MG63 (cell line): Measurements from ENCODE around the gene PECR. TPM values are rescaled to one million over a fixed set of nuclear protein-coding genes. Genes with fewer than 3 reads are reported as not detected.
"Not testable (repeated sequence)": the region's sequence is repeated elsewhere in the genome, so short reads cannot be mapped to it uniquely, and the experiment has no call there.

Experiments
- DNase-seq: peaks from one replicate; pipeline ENCODE4 v3.0.0-alpha.2; 2020
- H3K27me3 ChIP-seq: fragments of 250-450 bp; sonication (Bioruptor Pico); 2 replicates; pipeline ENCODE4 v1.5.1; 2020; ENCODE audit warnings: mild to moderate bottlenecking, moderate library complexity
- H3K36me3 ChIP-seq: fragments of 250-450 bp; sonication (Bioruptor Pico); 2 replicates; pipeline ENCODE4 v1.5.1; 2020; ENCODE audit warnings: mild to moderate bottlenecking, moderate library complexity
- H3K4me3 ChIP-seq: fragments of 250-450 bp; sonication (Bioruptor Pico); 2 replicates; pipeline ENCODE4 v1.5.1; 2020; ENCODE audit warnings: mild to moderate bottlenecking, moderate library complexity
- H3K9me3 ChIP-seq: fragments of 250-450 bp; sonication (Bioruptor Pico); 2 replicates; pipeline ENCODE4 v1.5.1; 2020; ENCODE audit warnings: mild to moderate bottlenecking, moderate library complexity
- total RNA-seq: library from RNA; depleted of rRNA; stranded (reverse); fragments of >200 nt; shearing (Covaris generic); gene quantifications from 2 replicates; pipeline ENCODE4 v1.2.3, GENCODE V29; 2014; ENCODE audit warnings: low replicate concordance; rRNA removed

The PECR gene
- total RNA-seq, 1 experiment from 2014 or later: 15.9 TPM

DNA sequence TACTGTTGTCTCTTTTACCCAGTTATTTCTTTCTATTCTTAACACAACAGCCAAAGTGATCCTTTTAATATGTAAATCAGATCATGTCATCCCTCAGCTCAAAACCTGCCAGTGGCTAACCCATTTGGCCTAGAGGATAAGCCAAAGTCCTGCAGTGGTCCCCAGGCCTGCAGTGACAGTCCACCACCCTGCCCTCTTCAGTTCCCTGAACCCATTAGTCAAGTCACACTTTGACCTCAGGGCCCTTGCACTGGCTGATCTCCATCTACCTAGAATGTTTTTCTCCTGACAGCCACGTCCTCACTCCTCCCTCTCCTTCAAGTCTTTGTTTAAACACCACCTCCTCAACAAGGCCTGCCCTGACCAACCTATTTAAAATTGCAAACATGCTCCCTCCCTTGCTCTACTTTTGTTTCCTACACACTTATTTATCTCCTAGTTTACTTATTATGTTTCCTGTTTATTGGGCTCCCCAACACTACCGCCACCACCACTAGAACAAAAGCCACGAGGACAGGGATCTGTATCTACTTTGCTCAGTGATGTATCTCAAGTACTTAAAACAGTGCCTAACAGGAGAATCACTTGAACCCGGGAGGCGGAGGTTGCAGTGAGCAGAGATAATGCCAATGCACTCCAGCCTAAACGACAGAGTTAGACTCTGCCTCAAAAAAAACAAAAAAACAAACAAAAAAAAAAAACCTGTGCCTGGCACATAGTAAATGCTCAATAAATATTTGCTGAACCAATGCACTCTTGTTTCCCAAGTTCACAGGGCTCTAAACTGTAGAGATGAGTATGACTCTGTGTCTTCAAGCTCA is 77.5 kb downstream of the PECR start:
- Histone ChIP-seq H3K9me3 (no peaks in the 10 kb centered on the region), H3K4me3 (no peak overlapping the region), H3K36me3 (no peaks in the 10 kb centered on the region), H3K27me3 (no peaks in the 10 kb centered on the region)
- DNase-seq: no peak

DNA sequence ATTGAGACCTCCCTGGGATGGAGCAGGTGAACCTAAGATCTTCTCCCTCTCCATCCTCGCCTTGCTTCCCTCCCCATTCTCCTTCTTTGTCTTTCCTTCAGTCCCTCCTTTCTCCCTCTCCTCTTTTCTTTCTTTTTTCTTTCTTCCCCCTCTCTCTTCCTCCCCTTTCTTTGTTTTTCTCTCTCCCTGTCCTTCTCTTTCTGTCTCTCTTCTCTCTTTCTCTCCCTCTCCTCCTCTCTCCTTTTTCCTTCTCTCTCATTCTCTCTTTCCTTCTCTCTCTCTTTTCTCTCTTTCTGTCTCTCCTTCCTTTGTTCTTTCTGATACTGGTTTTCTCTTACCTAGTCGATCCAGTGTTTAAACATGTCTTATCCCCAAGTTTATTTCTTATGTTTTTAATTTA is 78.9 kb downstream of the PECR start:
- Histone ChIP-seq H3K36me3 (no peaks in the 10 kb centered on the region), H3K9me3 (no peaks in the 10 kb centered on the region), H3K27me3 (no peaks in the 10 kb centered on the region), H3K4me3 (no peak overlapping the region)
- no peak for DNase-seq

DNA sequence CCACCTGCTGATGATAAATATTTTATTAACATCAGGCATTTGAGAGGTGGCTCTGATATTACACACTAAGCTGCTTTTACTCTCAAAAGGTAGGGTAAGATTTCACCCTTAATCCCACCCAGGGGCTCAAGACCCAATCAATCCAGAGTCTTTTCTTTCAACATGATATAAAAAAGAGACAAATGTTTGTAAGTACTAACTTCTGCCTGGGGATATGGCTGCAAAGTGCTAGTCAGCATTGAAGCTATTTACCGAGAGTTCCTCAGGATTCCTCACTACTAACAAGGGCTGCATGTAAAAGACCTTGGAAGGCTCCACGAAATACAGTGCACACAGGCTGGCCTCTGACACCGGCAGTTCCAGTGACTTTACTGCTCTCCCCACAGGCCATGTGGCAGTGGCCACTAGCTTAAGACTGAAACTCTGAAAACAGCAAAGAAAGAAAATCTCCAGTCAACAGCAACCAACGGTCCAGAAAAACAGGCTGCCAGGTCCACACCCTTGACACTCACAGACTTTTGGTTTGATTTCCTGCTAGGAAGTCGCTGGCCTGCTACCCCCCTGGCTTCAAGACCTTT is 79.4 kb downstream of the PECR start:
- Histone ChIP-seq H3K36me3 (no peaks in the 10 kb centered on the region), H3K9me3 (no peaks in the 10 kb centered on the region), H3K4me3 (no peak overlapping the region), H3K27me3 (no peaks in the 10 kb centered on the region)
- DNase-seq: no peak

DNA sequence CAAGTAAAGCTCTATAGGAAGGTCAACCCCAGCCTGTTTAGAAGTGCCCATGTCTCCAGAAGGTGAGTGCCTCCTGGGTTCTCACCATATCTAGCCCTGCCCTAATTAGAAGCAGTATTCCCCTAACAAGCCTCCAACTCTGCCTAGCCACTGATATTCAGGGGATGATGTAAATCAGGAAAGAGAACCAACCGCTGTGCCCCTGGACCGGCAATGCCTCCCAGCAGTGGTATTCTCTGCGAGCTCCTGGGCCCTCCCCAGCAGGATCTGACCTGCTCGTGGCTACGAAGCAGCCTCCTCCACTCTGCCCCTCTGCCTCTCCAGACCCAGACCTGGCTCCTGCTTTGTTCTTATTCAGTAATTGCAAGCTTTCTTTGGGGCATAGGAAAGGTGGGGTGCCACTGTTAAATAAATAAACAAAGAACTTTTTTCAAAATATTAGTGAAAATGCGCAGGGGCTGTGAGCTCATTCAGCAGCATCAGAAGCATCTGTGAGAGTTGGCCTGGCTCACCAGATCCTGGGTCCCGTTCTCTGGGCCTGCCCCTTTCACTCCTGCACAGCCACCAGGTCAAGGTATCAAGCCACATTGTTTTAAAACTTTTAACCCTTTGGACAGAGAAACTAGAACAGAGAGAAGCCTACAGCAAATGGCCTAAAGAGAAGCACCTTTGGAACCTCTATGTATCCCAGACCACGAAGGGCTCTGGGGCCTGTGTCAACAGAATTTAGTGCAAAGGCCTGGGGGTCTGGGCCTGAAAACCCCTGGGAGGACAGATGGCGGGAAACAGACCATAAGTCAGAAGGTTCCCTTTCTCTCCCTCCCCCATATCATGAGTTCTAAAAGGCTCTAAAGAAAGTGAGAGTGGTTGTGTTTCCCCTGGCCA is 80.2 kb downstream of the PECR start:
- no peak for DNase-seq
- no peaks in the 10 kb centered on the region for H3K36me3 ChIP-seq
- H3K9me3 ChIP-seq: no peaks in the 10 kb centered on the region
- H3K4me3 ChIP-seq: no peak overlapping the region
- no peaks in the 10 kb centered on the region for H3K27me3 ChIP-seq

DNA sequence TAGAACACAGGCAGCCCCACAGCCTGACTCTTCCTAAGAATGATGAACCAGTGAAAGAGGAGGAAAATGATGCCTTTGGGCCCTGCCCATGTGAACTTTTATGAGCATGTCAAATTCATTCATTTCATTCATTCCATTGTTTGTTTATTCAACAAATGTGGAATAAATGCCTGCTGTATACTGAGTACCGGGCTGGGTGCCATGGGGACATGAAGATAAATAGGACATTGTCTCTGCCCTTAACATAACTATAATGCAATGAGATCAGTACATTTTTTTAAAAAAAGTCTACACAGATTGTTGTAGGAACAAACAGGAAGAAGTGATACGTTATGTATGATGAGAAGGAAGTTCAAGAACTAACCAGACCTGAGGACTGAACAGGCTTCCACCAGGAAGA is 83.0 kb downstream of the PECR start:
- no peaks in the 10 kb centered on the region for H3K27me3 ChIP-seq
- H3K9me3 ChIP-seq: no peaks in the 10 kb centered on the region
- DNase-seq: no peak
- no peak overlapping the region for H3K4me3 ChIP-seq
- no peaks in the 10 kb centered on the region for H3K36me3 ChIP-seq

DNA sequence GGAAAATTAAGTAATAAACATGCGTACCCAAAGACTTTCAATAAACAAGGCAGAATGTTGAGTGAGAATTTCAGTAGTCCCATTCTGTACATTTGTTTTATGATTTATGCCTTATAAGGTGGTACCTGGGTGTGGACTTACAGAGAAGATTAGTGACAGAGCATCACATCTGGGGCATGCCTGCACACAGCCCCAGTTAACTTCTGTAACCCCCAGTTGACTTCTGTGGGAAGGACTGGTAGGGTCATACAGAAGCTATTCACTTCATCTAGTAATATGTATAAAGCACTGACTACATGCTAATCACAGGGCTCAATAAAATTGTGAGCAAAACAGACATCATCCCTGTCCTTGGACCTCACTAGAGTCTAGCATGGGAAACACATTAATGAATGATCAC is 84.4 kb downstream of the PECR start:
- no peaks in the 10 kb centered on the region for H3K27me3 ChIP-seq
- no peak for DNase-seq
- no peaks in the 10 kb centered on the region for H3K9me3 ChIP-seq
- H3K4me3 ChIP-seq: no peak overlapping the region
- H3K36me3 ChIP-seq: no peaks in the 10 kb centered on the region

DNA sequence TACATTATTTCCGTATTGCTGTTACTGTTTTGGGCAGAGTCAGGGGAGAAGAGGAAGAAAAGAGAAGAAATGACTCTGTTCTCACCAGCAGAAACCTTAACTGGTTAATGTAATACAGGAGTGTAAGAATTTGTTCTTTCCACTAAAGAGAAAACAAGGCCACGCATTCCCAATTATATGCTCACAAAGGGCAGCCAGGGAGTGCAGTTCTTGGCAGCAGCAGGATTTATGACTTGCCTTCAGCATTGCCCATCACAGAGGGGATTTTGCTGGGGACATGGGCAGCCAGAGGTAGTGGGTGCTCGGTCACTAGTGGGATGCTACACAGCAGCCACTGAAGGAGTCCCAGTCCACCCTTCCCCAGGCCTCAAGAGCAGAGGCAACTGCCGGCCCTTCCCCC is 86.7 kb downstream of the PECR start:
- no peak for DNase-seq
- Histone ChIP-seq H3K4me3 (no peak overlapping the region), H3K36me3 (no peaks in the 10 kb centered on the region), H3K9me3 (0 out of 2 replicates have a peak, but pooled peaks cover 5% of the 10 kb centered on the region), H3K27me3 (no peaks in the 10 kb centered on the region)

DNA sequence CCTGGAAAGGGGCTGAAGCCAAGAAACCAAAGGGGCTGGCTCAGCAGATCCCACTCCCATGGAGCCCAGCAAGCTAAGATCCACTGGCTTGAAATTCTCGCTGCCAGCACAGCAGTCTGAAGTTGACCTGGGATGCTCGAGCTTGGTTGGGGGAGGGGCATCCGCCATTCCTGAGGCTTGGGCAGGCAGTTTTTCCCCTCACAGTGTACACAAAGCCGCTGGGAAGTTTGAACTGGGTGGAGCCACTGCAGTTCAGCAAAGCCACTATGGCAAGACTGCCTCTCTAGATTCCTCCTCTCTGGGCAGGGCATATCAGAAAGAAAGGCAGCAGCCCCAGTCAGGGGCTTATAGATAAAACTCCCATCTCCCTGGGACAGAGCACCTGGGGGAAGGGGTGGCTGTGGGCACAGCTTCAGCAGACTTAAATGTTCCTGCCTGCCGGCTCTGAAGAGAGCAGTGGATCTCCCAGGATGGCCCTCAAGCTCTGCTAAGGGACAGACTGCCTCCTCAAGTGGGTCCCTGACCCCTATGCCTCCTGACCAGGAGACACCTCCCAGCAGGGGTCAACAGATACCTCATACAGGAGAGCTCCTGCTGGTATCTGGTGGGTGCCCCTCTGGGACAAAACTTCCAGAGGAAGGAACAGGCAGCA is 92.9 kb downstream of the PECR start:
- not testable (repeated sequence) for DNase-seq, H3K4me3 ChIP-seq, H3K36me3 ChIP-seq, H3K27me3 ChIP-seq, H3K9me3 ChIP-seq

Other genes with a start within 250 kb of the PECR start
- 2.1 and 4.7 TPM in 2 replicates for gene MREG, start 68.3 kb downstream of the PECR start, total RNA-seq
- not detected in 2 replicates for gene TMEM169, start 110 bp upstream of the PECR start, total RNA-seq
- gene XRCC5, start 27.5 kb upstream of the PECR start, total RNA-seq: 313 and 393 TPM in 2 replicates